ENCODE data around the gene SEPTIN14. TPM values are rescaled to one million over a fixed set of nuclear protein-coding genes. Genes with fewer than 3 reads are reported as not detected.
"Not testable (repeated sequence)": the region's sequence is repeated elsewhere in the genome, so short reads cannot be mapped to it uniquely, and the experiment has no call there.

The SEPTIN14 gene
- total RNA-seq, 6 experiments from 2014 or later, result not detected

DNA sequence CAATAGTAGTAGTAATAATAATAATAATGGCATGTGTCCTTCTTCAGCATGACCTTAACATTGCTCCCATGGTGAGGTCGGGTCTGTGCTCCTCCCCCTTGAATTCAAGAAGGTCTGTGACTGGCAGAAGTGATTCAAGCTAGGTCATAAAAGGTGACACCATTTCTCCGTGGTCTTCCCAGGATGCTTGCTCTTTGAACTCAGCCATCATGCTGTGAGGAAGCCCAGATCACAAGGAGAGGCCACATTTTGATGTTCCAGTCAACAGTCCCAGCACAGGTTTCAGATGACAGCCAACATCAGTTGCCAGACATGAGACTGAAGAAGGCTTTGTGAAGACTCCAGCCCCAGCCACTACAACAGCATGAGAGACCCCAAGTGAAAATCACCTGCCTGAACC lies 83.9 kb downstream of the SEPTIN14 start:
- no peak for TF ChIP-seq CTCF (IDR thresholded peaks at IDR 0.05)
- H3K4me3 Mint-ChIP-seq, result no peak overlapping the region
- H3K9me3 Mint-ChIP-seq, result no peaks in the 10 kb centered on the region; the same call in 1 of the 2 replicates
- DNase-seq, result no peak
- H3K27ac Mint-ChIP-seq, result no peak overlapping the region
- peaks cover 2% of the 10 kb centered on the region for H3K27me3 Mint-ChIP-seq (ENCODE audit: insufficient read depth)
- 0 out of 2 replicates have a peak, but pooled peaks cover 1% of the 10 kb centered on the region for H3K36me3 Mint-ChIP-seq (ENCODE audit: low read depth)
- H3K4me1 Mint-ChIP-seq (ENCODE audit: low read depth), result no peaks in the 10 kb centered on the region

DNA sequence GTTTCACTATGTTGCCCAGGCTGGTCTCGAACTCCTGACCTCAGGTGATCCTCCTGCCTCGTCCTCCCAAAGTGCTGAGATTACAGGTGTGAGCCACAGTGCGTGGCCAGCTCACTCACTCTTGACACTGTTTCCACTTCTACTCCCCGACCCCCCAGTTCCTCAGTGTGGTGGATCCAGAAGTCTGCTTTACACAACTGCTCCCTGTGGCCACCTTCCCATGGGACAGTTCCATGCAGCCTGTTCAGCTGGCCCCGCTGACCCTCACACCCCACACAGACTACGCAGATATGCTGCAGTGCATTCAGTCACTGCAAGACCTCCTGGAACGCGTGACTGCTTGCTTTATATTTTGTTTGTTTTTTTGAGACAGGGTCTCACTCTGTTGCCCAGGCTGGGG lies 86.4 kb downstream of the SEPTIN14 start:
- DNase-seq, result no peak
- no peaks in the 10 kb centered on the region; the same call in none of the 2 replicates for H3K27me3 Mint-ChIP-seq (ENCODE audit: insufficient read depth)
- no peak for TF ChIP-seq CTCF (IDR thresholded peaks at IDR 0.05)

DNA sequence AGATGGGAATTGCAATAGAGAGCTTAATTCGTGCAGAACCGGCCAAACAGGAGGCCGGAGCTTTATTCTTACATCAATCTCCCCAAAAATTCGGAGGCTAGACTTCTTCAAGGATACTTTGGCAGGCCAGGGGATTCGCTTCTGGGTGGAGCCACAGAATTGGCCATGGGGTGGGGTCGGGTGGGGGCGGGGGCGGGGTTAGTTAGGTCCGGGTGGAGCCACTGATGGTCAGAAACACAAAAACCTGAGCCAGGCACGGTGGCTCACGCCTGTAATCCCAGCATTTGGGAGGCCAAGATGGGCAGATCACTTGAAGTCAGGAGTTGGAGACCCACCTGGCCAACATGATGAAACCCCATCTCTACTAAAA lies 87.5 kb downstream of the SEPTIN14 start:
- DNase-seq, result no peak
- no peak overlapping the region for H3K4me3 Mint-ChIP-seq
- H3K4me1 Mint-ChIP-seq (ENCODE audit: low read depth), result no peaks in the 10 kb centered on the region
- H3K27me3 Mint-ChIP-seq (ENCODE audit: insufficient read depth), result no peaks in the 10 kb centered on the region; the same call in none of the 2 replicates
- TF ChIP-seq CTCF (IDR thresholded peaks at IDR 0.05), result no peak
- no peaks in the 10 kb centered on the region for H3K9me3 Mint-ChIP-seq
- no peak overlapping the region for H3K27ac Mint-ChIP-seq
- 0 out of 2 replicates have a peak, but pooled peaks cover 8% of the 10 kb centered on the region for H3K36me3 Mint-ChIP-seq (ENCODE audit: low read depth)

More for the DNA sequence above, 86.4 kb downstream of the SEPTIN14 start:
- Mint-ChIP-seq H3K27ac (no peak overlapping the region), H3K9me3 (no peaks in the 10 kb centered on the region; the same call in 1 of the 2 replicates), H3K4me3 (no peak overlapping the region), H3K4me1 (ENCODE audit: low read depth) (no peaks in the 10 kb centered on the region), H3K36me3 (ENCODE audit: low read depth) (0 out of 2 replicates have a peak, but pooled peaks cover 8% of the 10 kb centered on the region)

GRCh38 chr7:55774327-55775050 lies 88.1 kb downstream of the SEPTIN14 start:
- no peaks in the 10 kb centered on the region for H3K4me1 Mint-ChIP-seq (ENCODE audit: low read depth)
- H3K27me3 Mint-ChIP-seq (ENCODE audit: insufficient read depth), result no peaks in the 10 kb centered on the region; the same call in none of the 2 replicates
- no peak overlapping the region for H3K4me3 Mint-ChIP-seq
- H3K36me3 Mint-ChIP-seq (ENCODE audit: low read depth), result 0 out of 2 replicates have a peak, but pooled peaks cover 8% of the 10 kb centered on the region
- no peak for DNase-seq
- no peaks in the 10 kb centered on the region for H3K9me3 Mint-ChIP-seq
- no peak overlapping the region for H3K27ac Mint-ChIP-seq
- no peak for TF ChIP-seq CTCF (IDR thresholded peaks at IDR 0.05)

DNA sequence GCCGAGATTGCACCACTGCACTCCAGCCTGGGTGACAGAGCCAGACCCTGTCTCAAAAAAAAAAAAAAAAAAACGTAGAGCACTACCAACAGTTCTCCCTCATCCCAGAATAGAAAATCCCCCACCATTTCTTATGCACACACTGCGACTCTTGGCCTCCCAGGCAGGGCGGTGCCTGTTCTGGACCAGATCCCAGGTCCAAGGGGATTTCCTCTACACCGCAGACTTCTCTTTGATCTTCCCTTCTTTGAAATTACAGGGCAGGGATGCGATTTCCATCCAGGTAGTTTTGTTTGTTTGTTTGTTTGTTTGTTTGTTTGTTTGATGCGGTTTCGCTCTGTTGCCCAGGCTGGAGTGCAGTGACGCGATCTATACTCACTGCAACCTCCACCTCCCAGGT lies 91.8 kb downstream of the SEPTIN14 start:
- H3K9me3 Mint-ChIP-seq, result no peaks in the 10 kb centered on the region
- H3K36me3 Mint-ChIP-seq (ENCODE audit: low read depth), result 0 out of 2 replicates have a peak, but pooled peaks cover 8% of the 10 kb centered on the region
- no peak for DNase-seq
- TF ChIP-seq CTCF (IDR thresholded peaks at IDR 0.05), result no peak
- H3K27ac Mint-ChIP-seq, result no peak overlapping the region
- H3K4me1 Mint-ChIP-seq (ENCODE audit: low read depth), result no peaks in the 10 kb centered on the region
- no peak overlapping the region for H3K4me3 Mint-ChIP-seq
- no peaks in the 10 kb centered on the region for H3K27me3 Mint-ChIP-seq (ENCODE audit: insufficient read depth)

DNA sequence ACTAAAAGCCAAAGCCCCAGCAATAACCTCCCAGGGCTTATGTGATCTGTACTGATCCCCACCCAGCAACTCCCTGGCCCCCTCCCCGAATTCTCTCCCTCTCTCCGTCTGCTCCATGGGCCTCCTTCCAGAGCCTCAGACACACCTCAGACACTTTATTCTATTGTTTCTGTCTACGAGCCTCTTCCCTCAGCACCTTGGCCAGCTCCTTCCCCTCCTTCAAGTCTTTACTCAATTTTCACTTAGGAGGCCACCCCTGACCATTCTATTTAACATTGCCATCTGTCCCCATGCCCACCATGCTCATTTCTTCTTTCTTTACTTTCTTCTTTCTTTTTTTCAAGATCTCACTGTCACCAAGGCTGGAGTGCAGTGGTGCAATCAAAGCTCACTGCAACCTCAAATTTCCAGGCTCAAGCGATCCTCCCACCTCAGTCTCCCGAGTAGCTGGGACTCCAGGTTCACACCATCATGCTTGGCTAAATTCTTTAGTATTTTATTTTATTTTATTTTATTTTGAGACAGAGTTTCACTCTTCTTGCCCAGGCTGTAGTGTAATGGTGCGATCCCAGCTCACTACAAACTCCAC lies 109.2 kb downstream of the SEPTIN14 start:
- not testable (repeated sequence) for H3K27me3 Mint-ChIP-seq (ENCODE audit: insufficient read depth); H3K4me3 Mint-ChIP-seq; H3K27ac Mint-ChIP-seq; H3K4me1 Mint-ChIP-seq (ENCODE audit: low read depth); H3K9me3 Mint-ChIP-seq; DNase-seq; H3K36me3 Mint-ChIP-seq (ENCODE audit: low read depth)
